BLaER1 (cell line): Measurements from ENCODE around the gene NEIL3.
"Not testable (repeated sequence)": the region's sequence is repeated elsewhere in the genome, so short reads cannot be mapped to it uniquely, and the experiment has no call there.

Experiments
- H3K27ac ChIP-seq: shearing (Covaris generic); formaldehyde crosslinking; 2 replicates; pipeline ENCODE4 v1.8.1; 2022
- H3K27me3 ChIP-seq: shearing (Covaris generic); formaldehyde crosslinking; 2 replicates; pipeline ENCODE4 v1.8.1; 2022
- H3K36me3 ChIP-seq: shearing (Covaris generic); formaldehyde crosslinking; 2 replicates; pipeline ENCODE4 v1.8.1; 2022
- H3K4me1 ChIP-seq: shearing (Covaris generic); formaldehyde crosslinking; 2 replicates; pipeline ENCODE4 v1.8.1; 2022
- H3K4me2 ChIP-seq: shearing (Covaris generic); formaldehyde crosslinking; 2 replicates; pipeline ENCODE4 v1.8.1; 2022
- H3K4me3 ChIP-seq: shearing (Covaris generic); formaldehyde crosslinking; 2 replicates; pipeline ENCODE4 v1.8.1; 2022
- H3K9ac ChIP-seq: shearing (Covaris generic); formaldehyde crosslinking; 2 replicates; pipeline ENCODE4 v1.8.1; 2022
- H3K9me3 ChIP-seq: shearing (Covaris generic); formaldehyde crosslinking; 2 replicates; pipeline ENCODE4 v1.8.1; 2022
- H4K20me1 ChIP-seq: shearing (Covaris generic); formaldehyde crosslinking; 2 replicates; pipeline ENCODE4 v1.8.1; 2022
- Cebpa-rat ChIP-seq: shearing (Covaris generic); IDR thresholded peaks from 2 replicates; pipeline ENCODE4 v1.8.1; 2022

Gene NEIL3

DNA sequence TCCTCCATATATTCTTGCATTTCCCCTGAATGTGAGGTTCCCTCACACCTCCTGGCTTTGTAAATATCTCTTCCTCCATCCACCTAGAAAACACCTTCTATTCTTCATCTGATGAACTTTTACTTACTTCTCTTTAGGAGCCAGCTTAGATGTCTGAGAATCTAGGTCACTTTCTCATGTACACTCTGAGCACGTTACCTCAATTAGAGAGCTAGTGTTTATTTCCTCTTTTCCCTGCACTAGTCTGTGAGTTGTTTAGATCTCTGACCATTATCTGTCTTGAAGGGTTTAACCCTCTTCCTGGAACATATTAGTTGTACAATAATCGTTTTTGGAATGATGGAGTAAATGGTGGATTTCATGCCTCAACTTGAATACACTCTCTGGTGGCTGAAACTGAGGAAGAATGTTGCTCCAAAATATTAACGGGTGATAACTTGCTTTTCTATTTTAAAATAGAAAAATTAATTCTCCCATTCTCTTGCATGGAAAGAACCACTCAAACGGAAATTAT, 8.5 kb upstream of the NEIL3 start:
- Histone ChIP-seq H3K4me1 (peaks cover 11% of the 10 kb centered on the region), H3K4me2 (no peak overlapping the region), H4K20me1 (no peaks in the 10 kb centered on the region), H3K27me3 (no peaks in the 10 kb centered on the region), H3K36me3 (no peaks in the 10 kb centered on the region), H3K9me3 (peaks cover 14% of the 10 kb centered on the region), H3K4me3 (no peak overlapping the region), H3K27ac (no peak overlapping the region), H3K9ac (no peak overlapping the region)
- no peak for TF ChIP-seq Cebpa-rat

GRCh38 chr4:177302371-177303100, 7.1 kb upstream of the NEIL3 start:
- Histone ChIP-seq H3K4me2 (no peak overlapping the region), H3K27me3 (no peaks in the 10 kb centered on the region), H3K4me3 (no peak overlapping the region), H3K9ac (no peak overlapping the region), H3K4me1 (peaks cover 11% of the 10 kb centered on the region), H4K20me1 (no peaks in the 10 kb centered on the region), H3K36me3 (no peaks in the 10 kb centered on the region), H3K9me3 (peaks cover 7% of the 10 kb centered on the region), H3K27ac (no peak overlapping the region)
- TF ChIP-seq Cebpa-rat: no peak

DNA sequence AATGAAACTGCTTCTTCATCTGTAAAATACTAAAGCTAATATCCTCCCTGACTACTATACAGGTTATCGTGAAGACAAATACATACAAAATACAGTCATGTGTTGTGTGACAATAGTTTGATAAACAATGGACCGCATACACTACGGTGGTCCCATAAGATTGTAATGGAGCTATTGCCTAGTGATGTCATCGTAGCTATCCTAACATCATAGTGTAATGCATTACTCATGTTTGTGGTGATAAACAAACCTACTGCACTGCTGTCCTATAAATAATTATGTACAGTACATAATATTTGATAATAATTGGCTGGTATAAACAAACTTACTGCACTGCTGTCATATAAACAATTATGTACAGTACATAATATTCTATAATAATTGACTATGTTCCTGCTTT, 5.6 kb upstream of the NEIL3 start:
- H3K4me3 ChIP-seq: no peak overlapping the region
- no peaks in the 10 kb centered on the region for H3K36me3 ChIP-seq
- H3K9me3 ChIP-seq: no peaks in the 10 kb centered on the region
- H3K9ac ChIP-seq: no peak overlapping the region
- no peaks in the 10 kb centered on the region for H4K20me1 ChIP-seq
- peaks cover 11% of the 10 kb centered on the region for H3K4me1 ChIP-seq
- H3K4me2 ChIP-seq: no peak overlapping the region
- no peak overlapping the region for H3K27ac ChIP-seq
- TF ChIP-seq Cebpa-rat: no peak
- no peaks in the 10 kb centered on the region for H3K27me3 ChIP-seq

GRCh38 chr4:177304864-177305263, 4.8 kb upstream of the NEIL3 start:
- peaks cover 11% of the 10 kb centered on the region for H3K4me1 ChIP-seq

DNA sequence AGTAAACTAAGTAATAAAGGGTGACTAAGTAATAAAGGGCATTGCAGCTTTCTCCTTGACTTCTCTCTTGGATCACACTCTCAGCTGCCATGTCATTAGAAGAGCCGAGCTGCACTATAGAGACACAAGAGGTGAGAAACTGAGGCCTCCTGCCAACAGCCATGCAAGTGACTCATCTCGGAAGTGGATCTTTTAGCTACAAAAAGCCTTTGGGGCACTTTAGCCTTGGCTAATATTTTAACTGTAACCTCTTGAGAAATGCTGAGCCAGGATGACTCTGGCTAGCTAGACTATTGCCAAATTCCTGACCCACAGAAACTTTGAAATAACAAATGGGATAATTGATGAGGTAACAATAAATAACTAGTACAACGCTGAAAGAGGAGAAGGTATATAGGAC, 1.5 kb upstream of the NEIL3 start:
- Histone ChIP-seq H3K4me1 (peaks cover 26% of the 10 kb centered on the region), H3K27ac (no peak overlapping the region), H3K4me3 (no peak overlapping the region), H3K9me3 (no peaks in the 10 kb centered on the region), H3K4me2 (no peak overlapping the region), H3K27me3 (no peaks in the 10 kb centered on the region), H3K9ac (no peak overlapping the region), H3K36me3 (no peaks in the 10 kb centered on the region), H4K20me1 (no peaks in the 10 kb centered on the region)
- no peak for TF ChIP-seq Cebpa-rat

More at GRCh38 chr4:177304864-177305263, 4.8 kb upstream of the NEIL3 start:
- H3K27ac ChIP-seq, H3K36me3 ChIP-seq, H3K27me3 ChIP-seq, H3K4me2 ChIP-seq, H4K20me1 ChIP-seq, H3K4me3 ChIP-seq, H3K9ac ChIP-seq, H3K9me3 ChIP-seq: not testable (repeated sequence)

DNA sequence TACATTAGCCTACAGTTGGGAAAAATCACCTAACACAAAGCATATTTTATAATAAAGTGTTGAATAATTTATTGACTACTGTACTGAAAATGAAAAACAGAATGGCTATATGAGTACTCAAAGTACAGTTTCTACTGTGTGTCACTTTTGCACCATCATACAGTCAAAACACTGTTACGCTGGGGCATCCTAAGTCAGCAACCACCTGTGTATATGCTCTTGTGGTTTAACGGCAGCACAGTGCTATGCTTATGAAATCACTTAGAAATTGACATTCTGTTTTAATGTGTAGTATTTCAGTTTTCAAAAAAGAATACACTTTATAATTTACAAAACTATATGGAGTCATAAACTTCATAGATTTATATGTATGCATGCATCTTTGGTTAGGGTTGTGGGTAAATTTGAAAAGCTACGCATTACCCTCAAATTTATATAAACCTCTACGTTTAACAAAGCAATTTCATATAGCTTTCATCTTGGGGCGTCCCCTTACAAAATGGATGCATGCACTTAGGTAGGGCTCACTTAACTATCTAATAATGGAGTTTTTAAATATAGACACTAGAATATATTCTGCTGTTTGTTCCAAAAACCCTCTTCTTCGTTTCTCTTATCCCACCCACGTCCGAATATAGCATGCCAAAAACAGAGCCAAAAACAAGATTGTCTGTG, 690 bp upstream of the NEIL3 start:
- peak overlapping the region; percentile 80 for H3K4me3 ChIP-seq
- H3K36me3 ChIP-seq: no peaks in the 10 kb centered on the region
- H3K27ac ChIP-seq: no peak overlapping the region
- H4K20me1 ChIP-seq: no peaks in the 10 kb centered on the region
- no peak for TF ChIP-seq Cebpa-rat
- H3K27me3 ChIP-seq: no peaks in the 10 kb centered on the region
- no peaks in the 10 kb centered on the region for H3K9me3 ChIP-seq
- H3K9ac ChIP-seq: 0 out of 2 replicates have a peak overlapping the region, but pooled peaks have one; percentile 79
- H3K4me2 ChIP-seq: peak overlapping the region; percentile 86
- peaks cover 26% of the 10 kb centered on the region for H3K4me1 ChIP-seq

DNA sequence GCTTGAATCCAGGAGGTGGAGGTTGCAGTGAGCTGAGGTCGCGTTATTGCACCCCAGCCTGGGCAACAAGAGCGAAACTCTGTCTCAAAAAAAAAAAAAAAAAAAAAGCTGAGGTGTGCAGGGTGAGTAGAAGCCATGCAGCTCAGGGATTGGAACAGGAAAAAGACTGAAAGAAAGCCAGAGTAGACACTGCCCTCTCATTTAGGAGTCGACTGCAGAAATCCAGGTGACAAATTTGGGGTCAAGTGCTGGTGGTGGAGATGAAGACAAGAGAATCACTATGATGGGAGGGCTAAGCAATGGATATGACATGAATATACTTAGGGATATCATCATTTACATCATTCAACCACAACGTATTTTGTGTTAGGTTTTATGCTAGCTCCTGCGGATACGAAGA, 1.9 kb downstream of the NEIL3 start:
- no peaks in the 10 kb centered on the region for H3K27me3 ChIP-seq
- no peak overlapping the region for H3K4me3 ChIP-seq
- no peak overlapping the region for H3K9ac ChIP-seq
- no peaks in the 10 kb centered on the region for H3K9me3 ChIP-seq
- H3K27ac ChIP-seq: no peak overlapping the region
- H3K36me3 ChIP-seq: peaks cover 3% of the 10 kb centered on the region; the same call in 1 of the 2 replicates
- TF ChIP-seq Cebpa-rat: no peak
- H3K4me1 ChIP-seq: peaks cover 15% of the 10 kb centered on the region
- no peaks in the 10 kb centered on the region for H4K20me1 ChIP-seq
- peak overlapping the region; percentile 86; the same call in 1 of the 2 replicates for H3K4me2 ChIP-seq

- Histone ChIP-seq H3K9ac (no peak overlapping the region), H3K36me3 (peaks cover 3% of the 10 kb centered on the region; the same call in 1 of the 2 replicates), H3K4me2 (no peak overlapping the region), H3K4me1 (peaks cover 15% of the 10 kb centered on the region), H3K27ac (no peak overlapping the region), H3K9me3 (no peaks in the 10 kb centered on the region), H4K20me1 (no peaks in the 10 kb centered on the region), H3K27me3 (no peaks in the 10 kb centered on the region), H3K4me3 (no peak overlapping the region)
- no peak for TF ChIP-seq Cebpa-rat
These were observed 3.6 kb downstream of the NEIL3 start for GRCh38 chr4:177313263-177313662.

GRCh38 chr4:177315767-177316464, 6.2 kb downstream of the NEIL3 start:
- H3K27ac ChIP-seq: no peak overlapping the region
- H3K4me2 ChIP-seq: no peak overlapping the region
- no peak overlapping the region for H3K4me3 ChIP-seq
- TF ChIP-seq Cebpa-rat: no peak
- no peak overlapping the region for H3K9ac ChIP-seq
- H3K27me3 ChIP-seq: no peaks in the 10 kb centered on the region
- peaks cover 3% of the 10 kb centered on the region; the same call in 1 of the 2 replicates for H3K36me3 ChIP-seq
- H3K9me3 ChIP-seq: no peaks in the 10 kb centered on the region
- H4K20me1 ChIP-seq: no peaks in the 10 kb centered on the region
- H3K4me1 ChIP-seq: peaks cover 7% of the 10 kb centered on the region

DNA sequence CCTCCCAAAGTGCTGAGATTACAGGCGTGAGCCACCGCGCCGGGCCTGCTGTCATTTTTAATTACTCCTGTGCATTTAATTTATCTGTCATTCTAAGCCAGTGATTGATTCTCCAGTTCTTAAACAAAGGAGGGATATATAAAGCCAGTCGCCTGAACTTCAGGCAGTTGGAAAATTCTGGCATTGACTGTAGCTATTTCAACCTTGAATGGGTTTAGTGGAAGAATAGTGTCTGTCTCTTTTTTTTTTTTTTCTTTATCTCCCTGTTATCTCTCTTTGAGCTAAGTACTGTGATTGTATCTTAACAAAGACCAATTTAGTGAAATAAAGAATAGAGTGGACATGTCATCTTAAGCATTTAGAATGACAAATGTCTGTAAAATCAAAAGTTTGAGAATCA, 11.0 kb downstream of the NEIL3 start:
- Histone ChIP-seq H3K9ac (no peak overlapping the region), H3K9me3 (no peaks in the 10 kb centered on the region), H3K27ac (no peak overlapping the region), H3K27me3 (no peaks in the 10 kb centered on the region), H3K4me1 (no peaks in the 10 kb centered on the region), H3K4me3 (no peak overlapping the region), H4K20me1 (no peaks in the 10 kb centered on the region), H3K36me3 (peaks cover 29% of the 10 kb centered on the region), H3K4me2 (no peak overlapping the region)
- TF ChIP-seq Cebpa-rat: no peak
